Mononuclear cell (primary cell): ENCODE data around the gene CAMK2G. TPM values are rescaled to one million over a fixed set of nuclear protein-coding genes. Genes with fewer than 3 reads are reported as not detected.

Source experiments
- H3K27me3 ChIP-seq: 2 replicates; pipeline ENCODE4 v1.6.0; 2011; ENCODE audit warnings: low read length, control low read depth; ENCODE audit not compliant: insufficient read depth
- H3K4me1 ChIP-seq: 2 replicates; pipeline ENCODE4 v1.5.1; 2011; ENCODE audit warnings: mild to moderate bottlenecking, low read length, control low read depth; ENCODE audit not compliant: insufficient read depth
- H3K4me3 ChIP-seq: 2 replicates; pipeline ENCODE4 v1.5.1; 2011; ENCODE audit warnings: mild to moderate bottlenecking, low read length, moderate library complexity
- H3K9me3 ChIP-seq: 2 replicates; pipeline ENCODE4 v1.5.1; 2011; ENCODE audit warnings: low read depth, mild to moderate bottlenecking, control low read depth, low read length
- total RNA-seq: library from RNA; depleted of rRNA; stranded (reverse); fragments of >200 nt; gene quantifications from one replicate; pipeline ENCODE4 v1.2.3, GENCODE V29; 2012

CAMK2G gene
- total RNA-seq, 1 donor: 25.9 TPM

- Histone ChIP-seq H3K27me3 (no peaks in the 10 kb centered on the region), H3K9me3 (no peaks in the 10 kb centered on the region), H3K4me3 (no peak overlapping the region), H3K4me1 (peaks cover 16% of the 10 kb centered on the region)
These were observed 23.4 kb downstream of the CAMK2G start for GRCh38 chr10:73850863-73851461.

GRCh38 chr10:73850211-73850610, 24.1 kb downstream of the CAMK2G start:
- Histone ChIP-seq H3K4me3 (no peak overlapping the region), H3K27me3 (no peaks in the 10 kb centered on the region), H3K9me3 (no peaks in the 10 kb centered on the region), H3K4me1 (peaks cover 16% of the 10 kb centered on the region)

- H3K4me1 ChIP-seq: peaks cover 16% of the 10 kb centered on the region
- no peak overlapping the region for H3K4me3 ChIP-seq
- H3K27me3 ChIP-seq: no peaks in the 10 kb centered on the region
- no peaks in the 10 kb centered on the region for H3K9me3 ChIP-seq
These were observed 25.4 kb downstream of the CAMK2G start for GRCh38 chr10:73848821-73849489.

- Histone ChIP-seq H3K9me3 (no peaks in the 10 kb centered on the region), H3K4me3 (no peak overlapping the region), H3K4me1 (peaks cover 24% of the 10 kb centered on the region), H3K27me3 (no peaks in the 10 kb centered on the region)
These were observed 27.3 kb downstream of the CAMK2G start for GRCh38 chr10:73847031-73847430.

GRCh38 chr10:73843261-73843660, 31.1 kb downstream of the CAMK2G start:
- Histone ChIP-seq H3K4me1 (peaks cover 9% of the 10 kb centered on the region), H3K27me3 (no peaks in the 10 kb centered on the region), H3K9me3 (no peaks in the 10 kb centered on the region), H3K4me3 (no peak overlapping the region)

GRCh38 chr10:73842349-73842748, 32.0 kb downstream of the CAMK2G start:
- H3K27me3 ChIP-seq: no peaks in the 10 kb centered on the region
- peaks cover 9% of the 10 kb centered on the region for H3K4me1 ChIP-seq
- no peak overlapping the region for H3K4me3 ChIP-seq
- H3K9me3 ChIP-seq: no peaks in the 10 kb centered on the region

- Histone ChIP-seq H3K4me1 (peaks cover 9% of the 10 kb centered on the region), H3K4me3 (no peak overlapping the region), H3K27me3 (no peaks in the 10 kb centered on the region), H3K9me3 (no peaks in the 10 kb centered on the region)
These were observed 32.6 kb downstream of the CAMK2G start for GRCh38 chr10:73841526-73842285.

GRCh38 chr10:73841061-73841421, 33.3 kb downstream of the CAMK2G start:
- Histone ChIP-seq H3K4me3 (no peak overlapping the region), H3K4me1 (peaks cover 9% of the 10 kb centered on the region), H3K9me3 (no peaks in the 10 kb centered on the region), H3K27me3 (no peaks in the 10 kb centered on the region)

GRCh38 chr10:73840403-73841060, 33.8 kb downstream of the CAMK2G start:
- peaks cover 9% of the 10 kb centered on the region for H3K4me1 ChIP-seq
- H3K4me3 ChIP-seq: no peak overlapping the region

GRCh38 chr10:73840056-73840402, 34.3 kb downstream of the CAMK2G start:
- no peaks in the 10 kb centered on the region for H3K9me3 ChIP-seq
- H3K4me3 ChIP-seq: no peak overlapping the region
- H3K4me1 ChIP-seq: peaks cover 9% of the 10 kb centered on the region
- no peaks in the 10 kb centered on the region for H3K27me3 ChIP-seq

More at GRCh38 chr10:73840403-73841060, 33.8 kb downstream of the CAMK2G start:
- Histone ChIP-seq H3K27me3 (no peaks in the 10 kb centered on the region), H3K9me3 (no peaks in the 10 kb centered on the region)

GRCh38 chr10:73839276-73839966, 34.9 kb downstream of the CAMK2G start:
- no peaks in the 10 kb centered on the region for H3K27me3 ChIP-seq
- H3K4me3 ChIP-seq: no peak overlapping the region
- peaks cover 9% of the 10 kb centered on the region for H3K4me1 ChIP-seq
- no peaks in the 10 kb centered on the region for H3K9me3 ChIP-seq

- peaks cover 9% of the 10 kb centered on the region for H3K4me1 ChIP-seq
- no peaks in the 10 kb centered on the region for H3K9me3 ChIP-seq
- no peak overlapping the region for H3K4me3 ChIP-seq
- H3K27me3 ChIP-seq: no peaks in the 10 kb centered on the region
These were observed 35.5 kb downstream of the CAMK2G start for GRCh38 chr10:73838827-73839226.

- Histone ChIP-seq H3K9me3 (no peaks in the 10 kb centered on the region), H3K27me3 (no peaks in the 10 kb centered on the region), H3K4me3 (no peak overlapping the region), H3K4me1 (peaks cover 1% of the 10 kb centered on the region)
These were observed 36.3 kb downstream of the CAMK2G start for GRCh38 chr10:73838008-73838567.

GRCh38 chr10:73837072-73837471, 37.3 kb downstream of the CAMK2G start:
- no peaks in the 10 kb centered on the region for H3K9me3 ChIP-seq
- no peaks in the 10 kb centered on the region for H3K27me3 ChIP-seq
- H3K4me1 ChIP-seq: no peaks in the 10 kb centered on the region
- H3K4me3 ChIP-seq: no peak overlapping the region
